GM10248 (cell line): Measurements from ENCODE around the gene RAB5IF.
A peak's percentile ranks its signal among the peaks of the same experiment; 100 is the strongest.

Experiments
- CTCF ChIA-PET: fragments of 300-600 bp; sonication (Branson Sonifier 250); formaldehyde crosslinking; extraction: SDS; loops from one replicate; lab custom pipeline; 2021; ENCODE audit warnings: antibody characterized with exemption; lab: Yijun Ruan, JAX
- POLR2A ChIA-PET: fragments of 350-650 bp; sonication (Branson Sonifier 250); formaldehyde crosslinking; extraction: SDS; loops from one replicate; lab custom pipeline; 2020; ENCODE audit warnings: antibody characterized with exemption; lab: Yijun Ruan, JAX
- DNase-seq: peaks from one replicate; pipeline ENCODE4 v3.0.0; 2012; ENCODE audit errors: extremely low spot score
- TF ChIP-seq, protein P1 (sequence below): IDR thresholded peaks from 2 replicates; pipeline ENCODE4 v1.5.1; 2012; ENCODE audit warnings: mild to moderate bottlenecking, low read depth; ENCODE audit errors: extremely low read depth, missing control alignments, control extremely low read depth

The RAB5IF gene

DNA sequence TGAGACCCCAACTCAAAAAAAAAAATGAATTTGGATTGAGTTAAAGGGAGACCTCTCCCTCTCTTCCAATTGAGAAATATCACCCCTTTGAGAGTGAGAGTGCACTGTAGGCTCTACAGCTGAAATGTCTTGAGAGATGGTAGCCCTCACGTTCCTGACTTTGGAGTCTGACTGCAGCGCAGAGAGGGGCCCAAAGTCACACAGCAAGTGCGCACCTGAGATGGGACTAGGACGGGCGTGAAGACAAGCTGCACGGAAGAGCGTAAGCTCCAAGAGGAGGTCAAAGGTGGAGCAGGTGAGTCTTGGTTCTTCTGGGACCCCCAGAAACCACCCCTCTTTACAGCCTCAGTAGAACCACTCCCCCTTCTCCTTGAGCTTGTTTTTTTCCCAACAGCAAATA, 39.8 kb downstream of the RAB5IF start:
- TF ChIP-seq, protein P1, sequence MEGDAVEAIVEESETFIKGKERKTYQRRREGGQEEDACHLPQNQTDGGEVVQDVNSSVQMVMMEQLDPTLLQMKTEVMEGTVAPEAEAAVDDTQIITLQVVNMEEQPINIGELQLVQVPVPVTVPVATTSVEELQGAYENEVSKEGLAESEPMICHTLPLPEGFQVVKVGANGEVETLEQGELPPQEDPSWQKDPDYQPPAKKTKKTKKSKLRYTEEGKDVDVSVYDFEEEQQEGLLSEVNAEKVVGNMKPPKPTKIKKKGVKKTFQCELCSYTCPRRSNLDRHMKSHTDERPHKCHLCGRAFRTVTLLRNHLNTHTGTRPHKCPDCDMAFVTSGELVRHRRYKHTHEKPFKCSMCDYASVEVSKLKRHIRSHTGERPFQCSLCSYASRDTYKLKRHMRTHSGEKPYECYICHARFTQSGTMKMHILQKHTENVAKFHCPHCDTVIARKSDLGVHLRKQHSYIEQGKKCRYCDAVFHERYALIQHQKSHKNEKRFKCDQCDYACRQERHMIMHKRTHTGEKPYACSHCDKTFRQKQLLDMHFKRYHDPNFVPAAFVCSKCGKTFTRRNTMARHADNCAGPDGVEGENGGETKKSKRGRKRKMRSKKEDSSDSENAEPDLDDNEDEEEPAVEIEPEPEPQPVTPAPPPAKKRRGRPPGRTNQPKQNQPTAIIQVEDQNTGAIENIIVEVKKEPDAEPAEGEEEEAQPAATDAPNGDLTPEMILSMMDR: no peak
- CTCF ChIA-PET: interaction anchor here (0.8 to 2.2 kb wide), 4 partner anchors 21 to 40 kb away, joined by 3 to 8 read pairs (median 4); partner anchors contain the start of gene RAB5IF
- POLR2A ChIA-PET: no interaction called here
- DNase-seq: no peak

- peak; percentile 64 for DNase-seq
- ChIA-PET POLR2A (interaction anchor here (0.6 kb wide), 1 partner anchor 21 kb away, joined by 3 read pairs; no protein-coding TSS in a partner anchor), CTCF (interaction anchor here (0.8 to 2.2 kb wide), 4 partner anchors 20 to 41 kb away, joined by 3 to 8 read pairs (median 4); partner anchors contain the start of gene RAB5IF)
- TF ChIP-seq, protein P1: no peak
Measured at GRCh38 chr20:36645998-36646397, 40.4 kb downstream of the RAB5IF start, which contains the start of gene SLA2. Gene SLA2, minus strand, starts transcription at chr20:36646196. Its CDS starts 4,861 bp downstream, at chr20:36641335.

DNA sequence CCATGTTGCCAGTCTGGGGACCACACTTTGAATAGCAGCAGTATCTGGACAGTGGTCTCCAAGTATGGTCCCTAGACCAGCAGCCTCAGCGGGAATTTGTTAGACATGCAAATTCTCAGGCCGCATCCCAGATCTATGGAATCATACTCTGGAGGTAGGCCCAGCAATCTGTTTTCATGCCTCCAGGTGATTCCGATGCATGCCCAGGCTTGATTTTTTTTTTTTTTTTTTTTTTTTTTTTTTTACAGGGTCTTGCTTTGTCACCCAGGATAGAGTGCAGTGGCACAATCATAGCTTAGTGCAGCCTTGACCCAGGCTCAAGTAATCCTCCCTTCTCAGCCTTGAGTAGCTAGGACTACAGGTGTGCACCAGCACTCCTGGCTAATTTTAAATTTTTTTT, 41.1 kb downstream of the RAB5IF start:
- POLR2A ChIA-PET: interaction anchor here (0.6 kb wide), 1 partner anchor 22 kb away, joined by 3 read pairs; no protein-coding TSS in a partner anchor
- no peak for DNase-seq
- CTCF ChIA-PET: interaction anchor here (1.5 to 2.3 kb wide), 4 partner anchors 20 to 240 kb away, joined by 3 to 11 read pairs (median 4); partner anchors contain the start of gene RAB5IF
- TF ChIP-seq, protein P1: no peak

DNA sequence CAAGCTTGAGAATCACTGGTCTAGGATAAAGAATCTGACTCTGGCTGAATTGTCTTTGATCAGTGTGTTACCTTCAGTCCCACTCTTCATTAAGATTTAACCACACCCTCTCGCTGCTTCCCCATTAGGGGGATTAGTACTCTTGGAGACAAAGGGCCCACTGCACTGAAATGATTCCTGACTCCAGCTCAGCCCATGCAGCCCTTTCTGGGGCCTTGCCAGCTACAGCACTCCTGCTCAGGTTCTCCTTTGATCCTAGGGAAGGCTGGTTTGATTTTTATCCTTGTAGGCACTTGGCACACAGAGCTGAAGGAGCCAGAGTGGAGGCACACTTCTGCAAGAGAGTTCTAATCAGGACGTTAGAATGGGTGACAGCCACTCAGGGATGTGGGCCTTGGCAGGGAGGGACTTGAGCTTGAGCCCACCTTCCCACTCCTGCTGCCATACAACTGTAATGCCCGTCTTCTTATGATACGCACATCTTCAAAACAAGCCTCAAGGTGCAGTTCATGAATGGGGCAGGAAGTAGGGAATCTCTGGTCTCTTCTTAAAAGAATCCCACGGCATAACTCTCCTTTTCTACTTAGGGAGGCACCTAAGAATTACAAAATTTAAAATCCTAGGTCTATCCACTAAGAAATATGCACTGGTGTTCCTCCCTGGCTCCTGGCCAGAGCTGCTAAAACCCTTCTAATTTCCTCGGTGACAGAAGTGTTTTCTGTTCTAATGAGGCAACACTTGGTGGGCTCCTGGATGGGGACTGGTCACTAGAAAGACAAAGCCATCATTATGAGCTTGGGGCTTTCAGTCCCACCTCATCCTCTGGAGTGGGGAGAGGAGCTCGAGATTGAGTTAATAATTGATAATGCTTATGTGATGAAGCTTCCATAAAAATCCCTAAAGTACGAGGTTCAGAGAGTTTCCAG, 41.9 kb downstream of the RAB5IF start:
- POLR2A ChIA-PET: no interaction called here
- CTCF ChIA-PET: interaction anchor here (0.8 to 2.3 kb wide), 6 partner anchors 9 to 408 kb away, joined by 3 to 11 read pairs (median 3); no protein-coding TSS in a partner anchor
- no peak for DNase-seq
- TF ChIP-seq, protein P1: no peak

- DNase-seq: no peak
- CTCF ChIA-PET: interaction anchor here (1.0 to 2.1 kb wide), 2 partner anchors 8 to 155 kb away, joined by 3 to 4 read pairs; no protein-coding TSS in a partner anchor
- TF ChIP-seq, protein P1: no peak
- POLR2A ChIA-PET: no interaction called here
Measured at GRCh38 chr20:36653456-36653855, 47.9 kb downstream of the RAB5IF start.

DNA sequence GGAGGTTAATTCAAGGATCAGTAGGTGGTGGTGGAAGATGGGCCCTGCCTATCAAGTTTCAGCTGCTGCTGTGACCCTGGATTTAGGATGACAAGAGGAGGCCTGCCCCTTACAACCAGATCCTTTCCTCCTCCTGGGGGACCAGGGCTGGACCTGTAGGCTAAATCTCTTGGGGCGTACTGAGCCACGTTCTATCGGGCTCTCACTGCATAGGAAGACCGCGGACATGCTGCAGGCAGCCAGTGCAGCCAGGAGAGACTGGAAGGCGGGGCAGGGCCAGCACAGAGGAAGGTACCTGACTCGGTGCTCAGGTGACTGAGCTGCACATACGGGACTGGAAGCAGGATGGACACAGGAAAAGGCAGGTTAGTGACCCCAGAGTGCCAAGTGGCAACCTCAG, 48.9 kb downstream of the RAB5IF start:
- POLR2A ChIA-PET: no interaction called here
- TF ChIP-seq, protein P1: no peak
- CTCF ChIA-PET: interaction anchor here (2.1 kb wide), 1 partner anchor 154 kb away, joined by 4 read pairs; no protein-coding TSS in a partner anchor
- DNase-seq: no peak
